ENCODE data around the gene MTX3. TPM values are rescaled to one million over a fixed set of nuclear protein-coding genes. Genes with fewer than 3 reads are reported as not detected.

The MTX3 gene
- polyA plus RNA-seq, 1 donor = 18.6 TPM

DNA sequence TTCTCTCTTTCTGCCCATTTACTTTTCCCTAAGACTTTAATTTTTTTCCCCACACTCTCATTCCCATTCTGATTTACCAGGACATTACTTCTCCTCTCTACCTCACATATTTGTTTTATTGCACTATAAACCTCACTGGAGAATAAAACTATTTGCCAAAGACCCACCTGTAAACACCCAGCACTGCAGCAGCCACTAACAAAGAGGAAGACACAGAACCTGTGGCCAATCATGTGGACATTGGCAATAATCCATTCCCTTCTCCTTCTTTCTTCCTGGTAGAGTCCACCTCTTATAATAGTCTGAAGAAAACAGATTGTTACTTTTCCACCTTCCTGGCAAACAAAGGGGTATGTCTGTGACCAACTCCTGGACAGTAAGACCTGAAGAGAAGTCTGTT lies 35.8 kb upstream of the MTX3 start:
- Histone ChIP-seq H3K4me1 (ENCODE audit: control insufficient read depth, insufficient read depth, low read length) (no peaks in the 10 kb centered on the region), H3K4me3 (ENCODE audit: low read length) (no peak overlapping the region), H3K27ac (ENCODE audit: low read length) (no peak overlapping the region), H3K9me3 (ENCODE audit: control insufficient read depth, low read depth, low read length) (no peaks in the 10 kb centered on the region), H3K27me3 (ENCODE audit: control insufficient read depth, insufficient read depth, low read length) (peaks cover 2% of the 10 kb centered on the region), H3K36me3 (ENCODE audit: control insufficient read depth, insufficient read depth, low read length) (no peaks in the 10 kb centered on the region)
- DNase-seq = no peak

DNA sequence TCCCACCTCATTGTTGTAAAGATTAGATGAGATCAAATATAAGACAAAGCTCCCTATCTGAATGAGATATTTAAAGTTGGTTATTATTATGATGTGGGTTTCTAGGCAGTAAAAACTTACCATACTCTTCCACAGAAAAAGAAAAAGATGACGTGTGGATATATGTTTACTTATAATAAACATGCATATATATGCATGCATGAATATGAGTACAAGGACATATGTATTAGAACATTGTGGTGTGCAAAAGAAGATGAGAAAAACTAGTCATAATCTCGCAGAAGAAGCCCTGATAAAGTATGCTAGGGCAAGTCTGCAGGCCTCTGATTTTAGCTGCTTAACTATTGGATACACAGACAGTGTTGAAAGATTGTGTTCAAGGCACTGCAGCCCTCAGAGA lies 34.0 kb upstream of the MTX3 start:
- H3K27me3 ChIP-seq (ENCODE audit: control insufficient read depth, insufficient read depth, low read length) = peaks cover 2% of the 10 kb centered on the region
- no peak for DNase-seq
- no peak overlapping the region for H3K27ac ChIP-seq (ENCODE audit: low read length)
- H3K36me3 ChIP-seq (ENCODE audit: control insufficient read depth, insufficient read depth, low read length) = no peaks in the 10 kb centered on the region
- no peaks in the 10 kb centered on the region for H3K4me1 ChIP-seq (ENCODE audit: control insufficient read depth, insufficient read depth, low read length)
- H3K9me3 ChIP-seq (ENCODE audit: control insufficient read depth, low read depth, low read length) = no peaks in the 10 kb centered on the region
- no CpG with 5 or more reads among the region's 2 CpGs for WGBS (ENCODE audit: insufficient coverage, low lambda C conversion rate)
- H3K4me3 ChIP-seq (ENCODE audit: low read length) = no peak overlapping the region

DNA sequence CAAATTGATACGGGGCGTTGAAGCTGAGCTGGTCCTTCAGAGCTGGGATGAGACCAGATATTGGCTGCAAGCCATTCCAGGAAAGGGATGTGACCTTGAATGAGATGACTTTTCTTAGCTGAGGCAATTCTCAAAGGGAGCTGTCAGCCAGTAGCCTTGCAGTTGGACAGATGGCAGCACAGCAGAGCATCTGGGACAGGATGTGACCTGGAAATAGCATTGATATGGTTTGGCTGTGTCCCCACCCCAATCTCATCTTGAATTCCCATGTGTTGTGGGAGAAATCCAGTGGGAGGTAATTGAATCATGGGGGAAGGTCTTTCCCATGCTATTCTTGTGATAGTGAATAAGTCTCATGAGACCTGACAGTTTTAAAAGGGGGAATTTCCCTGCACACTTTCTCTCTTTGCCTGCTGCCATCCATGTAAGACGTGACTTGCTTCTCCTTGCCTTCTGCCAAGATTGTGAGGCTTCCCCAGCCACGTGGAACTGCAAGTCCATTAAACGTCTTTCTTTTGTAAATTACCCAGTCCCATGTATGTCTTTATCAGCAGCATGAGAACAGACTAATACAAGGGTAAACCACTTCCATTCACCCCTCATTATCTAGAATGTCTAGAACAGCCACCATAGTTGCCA lies 19.8 kb upstream of the MTX3 start:
- WGBS (ENCODE audit: insufficient coverage, low lambda C conversion rate) = no CpG with 5 or more reads among the region's 5 CpGs
- H3K9me3 ChIP-seq (ENCODE audit: control insufficient read depth, low read depth, low read length) = no peaks in the 10 kb centered on the region
- H3K4me3 ChIP-seq (ENCODE audit: low read length) = no peak overlapping the region
- no peak overlapping the region for H3K27ac ChIP-seq (ENCODE audit: low read length)
- no peak for DNase-seq
- H3K4me1 ChIP-seq (ENCODE audit: control insufficient read depth, insufficient read depth, low read length) = no peaks in the 10 kb centered on the region
- H3K27me3 ChIP-seq (ENCODE audit: control insufficient read depth, insufficient read depth, low read length) = no peaks in the 10 kb centered on the region
- H3K36me3 ChIP-seq (ENCODE audit: control insufficient read depth, insufficient read depth, low read length) = no peaks in the 10 kb centered on the region

DNA sequence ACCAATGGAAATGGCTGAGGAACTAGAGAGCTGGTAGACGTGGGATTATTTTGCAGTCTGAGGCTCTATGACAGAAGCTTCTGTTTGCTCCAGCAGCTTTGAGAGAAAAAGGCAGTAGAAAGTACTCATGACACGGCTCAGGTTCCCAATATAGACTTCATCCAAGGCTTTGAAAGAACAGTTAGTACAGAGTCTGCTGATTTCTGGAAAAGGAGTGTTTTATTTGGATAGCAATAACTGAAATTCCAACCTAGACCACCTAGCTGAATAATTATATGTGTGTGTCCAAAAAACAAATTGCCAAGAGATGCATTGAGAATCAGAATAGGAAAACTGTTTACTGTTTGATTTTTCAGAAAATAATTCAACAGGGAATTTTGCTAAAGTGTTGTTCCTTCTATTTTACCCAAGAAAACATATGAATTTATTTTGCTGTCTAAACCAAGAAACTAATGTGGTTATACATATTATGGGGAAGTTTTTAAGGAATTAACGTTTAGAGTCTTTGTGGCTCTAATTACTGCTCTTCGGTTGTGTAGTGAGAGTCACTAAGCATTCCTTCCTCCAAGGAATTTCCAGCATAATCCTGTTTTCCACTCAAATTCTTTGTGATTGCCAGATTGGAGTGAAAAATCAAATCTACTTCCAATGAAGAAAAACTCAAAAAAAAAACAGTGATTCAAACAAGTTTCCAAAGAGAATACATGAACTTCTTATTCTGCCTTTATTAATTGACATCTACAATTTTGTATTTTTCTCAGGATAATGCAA lies 18.1 kb upstream of the MTX3 start:
- Histone ChIP-seq H3K36me3 (ENCODE audit: control insufficient read depth, insufficient read depth, low read length) (no peaks in the 10 kb centered on the region), H3K27ac (ENCODE audit: low read length) (no peak overlapping the region), H3K4me1 (ENCODE audit: control insufficient read depth, insufficient read depth, low read length) (no peaks in the 10 kb centered on the region), H3K27me3 (ENCODE audit: control insufficient read depth, insufficient read depth, low read length) (no peaks in the 10 kb centered on the region), H3K9me3 (ENCODE audit: control insufficient read depth, low read depth, low read length) (no peaks in the 10 kb centered on the region), H3K4me3 (ENCODE audit: low read length) (no peak overlapping the region)
- WGBS (ENCODE audit: insufficient coverage, low lambda C conversion rate) = no CpG with 5 or more reads among the region's 4 CpGs
- no peak for DNase-seq

DNA sequence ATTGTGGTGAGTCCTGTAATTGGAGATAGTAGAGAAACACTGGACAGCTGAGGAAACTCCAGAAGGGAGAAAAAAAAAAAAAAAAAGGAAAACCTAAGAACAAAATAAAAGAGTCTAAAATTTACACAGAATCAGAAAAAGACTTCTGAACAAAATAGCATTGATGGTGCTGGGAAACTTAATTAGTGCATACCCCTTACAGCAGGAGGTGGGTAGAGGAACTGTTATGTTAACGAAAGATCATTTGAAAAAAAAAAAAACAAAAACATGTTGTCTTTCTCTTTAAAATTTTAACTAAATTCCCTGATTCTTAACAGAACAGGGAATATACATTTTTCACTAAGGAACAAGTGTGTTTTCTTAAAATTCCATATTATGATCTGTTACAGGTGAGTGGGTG lies 11.6 kb upstream of the MTX3 start:
- Histone ChIP-seq H3K36me3 (ENCODE audit: control insufficient read depth, insufficient read depth, low read length) (no peaks in the 10 kb centered on the region), H3K4me1 (ENCODE audit: control insufficient read depth, insufficient read depth, low read length) (no peaks in the 10 kb centered on the region), H3K27ac (ENCODE audit: low read length) (no peak overlapping the region), H3K9me3 (ENCODE audit: control insufficient read depth, low read depth, low read length) (no peaks in the 10 kb centered on the region), H3K27me3 (ENCODE audit: control insufficient read depth, insufficient read depth, low read length) (no peaks in the 10 kb centered on the region), H3K4me3 (ENCODE audit: low read length) (no peak overlapping the region)
- DNase-seq = no peak
- WGBS (ENCODE audit: insufficient coverage, low lambda C conversion rate) = 89% methylated on average over 1 of the region's 1 CpG

DNA sequence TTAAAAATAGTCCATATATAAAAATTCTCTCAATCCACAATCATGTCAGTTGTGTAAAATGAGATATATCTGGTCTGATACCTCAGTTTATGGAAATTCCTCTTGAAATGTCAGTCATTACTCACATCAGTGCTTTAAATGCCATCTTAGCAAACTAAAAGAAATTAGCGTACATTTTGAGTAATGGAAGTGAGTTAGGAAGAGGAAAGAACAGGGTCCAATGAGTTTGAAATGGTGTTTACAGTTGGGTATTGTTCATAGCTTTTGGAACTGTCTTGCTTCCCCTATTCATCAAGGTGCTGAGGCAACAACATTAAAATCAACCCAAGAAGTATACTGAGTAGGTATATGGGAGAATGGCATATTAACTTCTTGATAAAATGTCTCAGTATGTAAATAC lies 8.7 kb upstream of the MTX3 start:
- 100% methylated on average over 1 of the region's 1 CpG for WGBS (ENCODE audit: insufficient coverage, low lambda C conversion rate)
- no peak for DNase-seq
- no peak overlapping the region for H3K4me3 ChIP-seq (ENCODE audit: low read length)
- peaks cover 5% of the 10 kb centered on the region for H3K27me3 ChIP-seq (ENCODE audit: control insufficient read depth, insufficient read depth, low read length)
- no peak overlapping the region for H3K27ac ChIP-seq (ENCODE audit: low read length)
- H3K4me1 ChIP-seq (ENCODE audit: control insufficient read depth, insufficient read depth, low read length) = no peaks in the 10 kb centered on the region
- H3K36me3 ChIP-seq (ENCODE audit: control insufficient read depth, insufficient read depth, low read length) = no peaks in the 10 kb centered on the region
- H3K9me3 ChIP-seq (ENCODE audit: control insufficient read depth, low read depth, low read length) = no peaks in the 10 kb centered on the region

DNA sequence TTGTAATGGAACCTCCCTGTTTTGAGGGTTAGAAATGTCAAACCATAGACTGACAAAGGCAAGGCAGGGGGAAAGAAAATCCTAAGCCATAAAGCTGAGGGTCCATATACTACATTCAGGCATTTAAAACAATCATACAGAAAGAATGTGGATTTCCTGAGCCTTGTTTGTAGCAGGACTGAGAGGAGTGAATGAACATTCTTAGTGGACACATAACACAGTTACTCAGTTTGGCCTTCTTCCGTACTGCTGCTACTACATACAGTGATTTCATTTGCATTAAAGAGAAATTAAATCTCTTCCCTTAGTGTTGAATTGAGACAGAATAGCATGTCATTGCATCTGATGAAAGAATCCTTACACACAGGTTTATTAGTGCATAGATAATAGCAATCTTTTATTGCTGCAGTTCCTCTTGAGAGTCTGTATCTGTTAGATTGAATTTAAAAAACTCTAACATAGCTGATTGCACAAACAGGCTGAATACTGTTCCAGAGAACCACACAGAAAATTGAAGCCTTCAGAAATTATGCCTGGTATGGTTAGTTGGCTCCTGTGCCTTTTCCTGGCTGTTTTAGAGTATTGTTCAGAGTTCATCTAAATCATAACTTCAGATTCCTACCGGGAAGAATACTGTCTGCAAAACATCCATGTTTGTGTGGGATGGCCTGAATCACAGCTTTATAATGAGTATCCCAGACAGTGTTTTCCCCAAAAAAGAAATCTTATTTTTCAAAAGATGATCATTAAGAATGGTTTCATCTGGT lies 2.0 kb upstream of the MTX3 start:
- no CpG with 5 or more reads among the region's 2 CpGs for WGBS (ENCODE audit: insufficient coverage, low lambda C conversion rate)
- Histone ChIP-seq H3K27ac (ENCODE audit: low read length) (no peak overlapping the region), H3K36me3 (ENCODE audit: control insufficient read depth, insufficient read depth, low read length) (peaks cover 4% of the 10 kb centered on the region), H3K9me3 (ENCODE audit: control insufficient read depth, low read depth, low read length) (no peaks in the 10 kb centered on the region), H3K4me1 (ENCODE audit: control insufficient read depth, insufficient read depth, low read length) (no peaks in the 10 kb centered on the region), H3K27me3 (ENCODE audit: control insufficient read depth, insufficient read depth, low read length) (peaks cover 5% of the 10 kb centered on the region), H3K4me3 (ENCODE audit: low read length) (no peak overlapping the region)
- no peak for DNase-seq

DNA sequence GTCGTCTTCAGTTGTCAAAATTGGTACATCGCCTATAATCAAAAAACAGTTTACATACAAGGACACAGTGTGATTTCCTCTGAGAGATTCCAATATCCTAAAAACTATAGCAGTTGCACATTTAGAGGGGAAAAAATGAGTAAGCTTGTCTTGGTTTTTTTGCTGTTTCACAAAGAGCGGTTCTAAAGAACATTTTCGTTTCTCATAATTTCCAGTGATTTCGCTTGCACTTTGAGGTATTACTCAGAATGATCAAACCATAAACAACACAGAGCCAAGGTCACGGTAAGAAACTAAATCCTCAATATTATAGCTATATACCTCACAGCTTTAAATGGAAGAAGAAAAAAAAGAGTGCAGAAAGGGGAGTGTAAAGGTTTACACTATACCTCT lies 861 bp downstream of the MTX3 start:
- H3K4me3 ChIP-seq (ENCODE audit: low read length) = peak overlapping the region; percentile 73
- WGBS (ENCODE audit: insufficient coverage, low lambda C conversion rate) = 20% methylated on average over 1 of the region's 6 CpGs

DNA sequence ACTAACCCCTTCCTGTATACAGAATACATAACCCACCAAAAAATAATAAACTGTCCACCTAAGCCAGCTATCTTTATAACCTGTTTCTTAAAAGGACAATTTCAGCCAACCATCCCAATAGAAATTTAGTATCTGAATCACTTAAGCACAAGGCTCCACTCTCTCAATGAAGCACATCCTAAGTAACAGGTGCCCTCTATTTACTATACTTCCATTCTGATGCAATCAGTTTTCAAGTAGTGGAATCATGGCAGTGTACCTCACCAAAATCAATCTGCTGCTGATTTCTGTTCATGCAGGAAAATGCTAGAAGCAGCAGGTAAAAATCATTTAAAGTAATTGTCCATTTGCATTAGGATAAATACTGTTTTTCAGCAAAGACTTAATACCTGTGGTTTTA lies 4.8 kb downstream of the MTX3 start:
- peaks cover 46% of the 10 kb centered on the region for H3K36me3 ChIP-seq (ENCODE audit: control insufficient read depth, insufficient read depth, low read length)
- DNase-seq = no peak
- no peaks in the 10 kb centered on the region for H3K27me3 ChIP-seq (ENCODE audit: control insufficient read depth, insufficient read depth, low read length)
- H3K4me1 ChIP-seq (ENCODE audit: control insufficient read depth, insufficient read depth, low read length) = no peaks in the 10 kb centered on the region
- H3K4me3 ChIP-seq (ENCODE audit: low read length) = no peak overlapping the region
- no peaks in the 10 kb centered on the region for H3K9me3 ChIP-seq (ENCODE audit: control insufficient read depth, low read depth, low read length)
- no peak overlapping the region for H3K27ac ChIP-seq (ENCODE audit: low read length)

More for the DNA sequence above, 861 bp downstream of the MTX3 start:
- peaks cover 28% of the 10 kb centered on the region for H3K36me3 ChIP-seq (ENCODE audit: control insufficient read depth, insufficient read depth, low read length)
- H3K9me3 ChIP-seq (ENCODE audit: control insufficient read depth, low read depth, low read length) = no peaks in the 10 kb centered on the region
- peaks cover under 1% of the 10 kb centered on the region for H3K27me3 ChIP-seq (ENCODE audit: control insufficient read depth, insufficient read depth, low read length)
- H3K4me1 ChIP-seq (ENCODE audit: control insufficient read depth, insufficient read depth, low read length) = no peaks in the 10 kb centered on the region
- DNase-seq = no peak
- no peak overlapping the region for H3K27ac ChIP-seq (ENCODE audit: low read length)

DNA sequence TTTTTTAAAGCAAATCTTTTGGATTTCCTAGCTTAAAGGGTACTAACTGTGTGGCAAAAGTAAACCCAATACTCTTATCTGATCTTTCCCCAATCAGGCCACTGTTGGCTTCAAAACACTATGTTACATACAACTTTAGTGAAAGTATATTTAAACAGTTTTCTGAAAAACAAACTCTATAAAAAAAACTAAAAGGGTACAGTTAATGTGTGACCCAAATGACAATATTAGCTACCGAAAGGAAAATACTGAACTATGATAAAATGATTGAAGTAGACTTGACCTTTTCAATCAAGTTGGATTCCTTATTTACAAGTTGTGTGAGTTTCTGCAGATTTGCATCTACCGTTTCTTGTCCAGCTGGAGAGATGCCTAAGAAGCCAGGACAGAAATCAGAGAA lies 5.8 kb downstream of the MTX3 start:
- no peaks in the 10 kb centered on the region for H3K27me3 ChIP-seq (ENCODE audit: control insufficient read depth, insufficient read depth, low read length)
- no peak overlapping the region for H3K4me3 ChIP-seq (ENCODE audit: low read length)
- no peak for DNase-seq
- no peak overlapping the region for H3K27ac ChIP-seq (ENCODE audit: low read length)
- H3K4me1 ChIP-seq (ENCODE audit: control insufficient read depth, insufficient read depth, low read length) = no peaks in the 10 kb centered on the region
- H3K9me3 ChIP-seq (ENCODE audit: control insufficient read depth, low read depth, low read length) = no peaks in the 10 kb centered on the region
- WGBS (ENCODE audit: insufficient coverage, low lambda C conversion rate) = 73% methylated on average over 1 of the region's 2 CpGs
- peaks cover 52% of the 10 kb centered on the region for H3K36me3 ChIP-seq (ENCODE audit: control insufficient read depth, insufficient read depth, low read length)
